ENCODE data around the gene NAP1L4.
A peak's percentile ranks its signal among the peaks of the same experiment; 100 is the strongest.

The NAP1L4 gene, protein sequence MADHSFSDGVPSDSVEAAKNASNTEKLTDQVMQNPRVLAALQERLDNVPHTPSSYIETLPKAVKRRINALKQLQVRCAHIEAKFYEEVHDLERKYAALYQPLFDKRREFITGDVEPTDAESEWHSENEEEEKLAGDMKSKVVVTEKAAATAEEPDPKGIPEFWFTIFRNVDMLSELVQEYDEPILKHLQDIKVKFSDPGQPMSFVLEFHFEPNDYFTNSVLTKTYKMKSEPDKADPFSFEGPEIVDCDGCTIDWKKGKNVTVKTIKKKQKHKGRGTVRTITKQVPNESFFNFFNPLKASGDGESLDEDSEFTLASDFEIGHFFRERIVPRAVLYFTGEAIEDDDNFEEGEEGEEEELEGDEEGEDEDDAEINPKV

DNA sequence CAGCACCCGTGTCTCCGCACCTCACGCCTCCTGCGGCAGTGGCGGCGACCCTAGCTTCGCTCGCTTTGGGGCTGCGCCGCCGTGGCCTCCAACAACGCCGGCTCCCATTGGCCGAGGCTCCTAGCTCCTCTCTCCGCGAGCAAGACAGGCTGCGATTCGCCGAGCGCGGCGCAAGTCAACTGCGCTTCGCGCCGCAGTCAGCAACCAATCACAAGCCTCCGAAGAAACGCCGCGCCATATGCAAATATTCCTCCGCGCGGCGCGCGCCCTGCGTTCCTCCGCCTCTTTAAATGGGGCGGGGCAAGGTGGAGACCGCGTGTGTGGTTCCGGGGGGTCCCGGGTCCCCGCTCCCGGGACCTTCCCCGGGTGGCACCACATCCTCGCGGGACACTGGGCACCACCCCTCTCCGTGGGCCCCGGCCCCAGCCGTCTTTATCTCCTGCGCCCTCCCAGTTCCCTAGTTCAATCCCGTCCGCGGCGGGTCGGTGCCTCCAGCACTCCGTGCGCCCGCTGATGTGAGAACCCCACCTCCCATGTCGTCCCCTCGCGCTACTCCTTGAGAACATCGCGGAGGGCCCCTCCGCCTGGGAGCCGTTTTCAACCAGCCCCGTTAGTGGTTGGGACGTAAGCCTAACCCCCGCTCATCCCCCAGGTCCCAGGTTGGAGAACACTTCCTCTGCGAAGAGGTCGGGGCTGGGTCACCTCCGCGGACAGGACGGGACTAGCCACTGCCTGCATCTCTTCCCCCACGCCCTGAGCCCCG, at the start of gene NAP1L4:
Gene NAP1L4 (minus strand): TSS at position 96 of the 763 bp plus-strand sequence. CDS start 13,109 bp downstream, outside the sequence.
- peak; percentile 98 for DNase-seq (ENCODE audit: low read depth)
- peak within 1 kb of the TSS; percentile 71 for H3K4me3 ChIP-seq (ENCODE audit: low read depth, low read length)
- TF ChIP-seq, protein P1, sequence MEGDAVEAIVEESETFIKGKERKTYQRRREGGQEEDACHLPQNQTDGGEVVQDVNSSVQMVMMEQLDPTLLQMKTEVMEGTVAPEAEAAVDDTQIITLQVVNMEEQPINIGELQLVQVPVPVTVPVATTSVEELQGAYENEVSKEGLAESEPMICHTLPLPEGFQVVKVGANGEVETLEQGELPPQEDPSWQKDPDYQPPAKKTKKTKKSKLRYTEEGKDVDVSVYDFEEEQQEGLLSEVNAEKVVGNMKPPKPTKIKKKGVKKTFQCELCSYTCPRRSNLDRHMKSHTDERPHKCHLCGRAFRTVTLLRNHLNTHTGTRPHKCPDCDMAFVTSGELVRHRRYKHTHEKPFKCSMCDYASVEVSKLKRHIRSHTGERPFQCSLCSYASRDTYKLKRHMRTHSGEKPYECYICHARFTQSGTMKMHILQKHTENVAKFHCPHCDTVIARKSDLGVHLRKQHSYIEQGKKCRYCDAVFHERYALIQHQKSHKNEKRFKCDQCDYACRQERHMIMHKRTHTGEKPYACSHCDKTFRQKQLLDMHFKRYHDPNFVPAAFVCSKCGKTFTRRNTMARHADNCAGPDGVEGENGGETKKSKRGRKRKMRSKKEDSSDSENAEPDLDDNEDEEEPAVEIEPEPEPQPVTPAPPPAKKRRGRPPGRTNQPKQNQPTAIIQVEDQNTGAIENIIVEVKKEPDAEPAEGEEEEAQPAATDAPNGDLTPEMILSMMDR (conservative IDR thresholded peaks at IDR 0.05; ENCODE audit: low read depth, low read length) = no peak

DNA sequence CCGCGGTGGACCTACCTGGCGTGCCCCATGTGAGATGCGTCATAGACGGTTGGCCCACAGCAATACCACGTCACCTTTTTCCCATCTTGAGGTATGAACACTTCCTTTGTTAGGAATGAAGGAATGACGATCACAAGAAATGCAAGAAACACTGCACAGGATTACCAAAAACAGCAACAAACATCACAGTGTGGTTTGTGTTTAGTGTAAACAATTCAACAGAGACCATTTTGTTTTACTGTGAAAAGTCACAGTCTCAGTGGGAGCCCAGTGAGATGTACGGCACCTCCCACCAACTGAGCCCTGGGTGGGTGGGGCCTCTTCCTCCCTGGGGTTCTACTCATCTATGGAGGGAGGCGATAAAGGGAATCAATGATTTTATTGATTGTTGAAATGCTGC, 48.8 kb upstream of the NAP1L4 start:
- no peak for DNase-seq (ENCODE audit: low read depth)
- TF ChIP-seq, protein P1 (conservative IDR thresholded peaks at IDR 0.05; ENCODE audit: low read depth, low read length) = no peak
- no peak overlapping the region for H3K4me3 ChIP-seq (ENCODE audit: low read depth, low read length)

DNA sequence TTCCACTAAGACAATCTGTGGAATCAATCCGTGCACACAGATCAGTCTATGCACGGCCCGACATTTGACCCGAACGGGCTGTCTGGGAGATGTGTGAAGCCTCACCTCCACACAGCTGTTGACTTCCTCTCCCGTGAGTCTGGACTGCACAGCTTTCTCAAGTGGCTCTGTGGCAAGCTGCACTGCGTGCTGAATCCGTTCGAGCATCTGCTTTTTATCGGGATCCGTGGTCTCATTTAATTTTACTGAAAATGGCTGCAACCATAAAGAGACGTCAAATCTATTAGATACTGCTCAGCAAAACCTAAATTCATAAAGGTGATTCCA, 45.8 kb upstream of the NAP1L4 start:
- no peak for DNase-seq (ENCODE audit: low read depth)
- TF ChIP-seq, protein P1 (conservative IDR thresholded peaks at IDR 0.05; ENCODE audit: low read depth, low read length) = no peak

DNA sequence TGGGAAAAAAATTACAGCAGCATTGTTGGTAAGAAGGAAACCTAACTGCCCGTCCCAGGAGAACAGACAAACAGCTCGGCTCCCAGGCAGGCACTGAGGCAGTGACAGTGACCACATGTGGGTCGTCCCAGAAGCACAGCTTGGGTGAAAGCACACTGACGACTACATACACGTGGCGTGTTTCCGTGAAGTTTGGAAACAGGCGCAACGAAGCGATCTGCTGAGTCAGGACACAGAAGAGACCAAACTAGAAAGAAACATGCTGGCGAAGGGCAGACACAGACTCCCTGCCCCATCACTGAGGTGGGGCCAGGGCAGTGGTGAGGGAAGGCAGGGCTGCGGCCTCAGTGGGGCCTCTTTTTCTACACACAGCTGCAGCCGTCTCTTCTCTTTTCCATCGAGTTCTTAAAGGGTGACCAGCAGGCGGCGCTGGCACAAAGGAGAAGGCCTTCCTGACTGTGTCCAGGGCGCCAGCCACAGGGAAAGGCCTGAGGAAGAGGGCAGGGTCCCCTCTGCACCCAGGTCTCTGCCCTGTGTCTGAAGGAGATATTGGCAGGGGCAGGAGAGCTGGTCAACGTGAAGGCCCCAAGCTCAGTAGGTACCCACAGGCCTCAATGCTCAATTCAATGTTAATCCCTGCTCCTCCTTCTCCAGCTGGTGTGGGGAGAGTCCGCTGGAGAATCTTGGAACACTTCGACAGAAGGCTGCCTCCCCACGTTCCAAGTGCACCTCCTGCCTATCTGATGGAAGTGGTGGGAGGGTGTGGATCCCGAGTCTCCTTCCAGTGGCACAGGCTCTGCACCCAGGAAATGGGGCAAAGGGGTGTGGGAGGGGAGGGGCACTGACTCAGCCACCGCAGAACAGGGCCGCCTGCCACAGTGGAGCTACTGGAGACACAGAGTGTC, 45.2 kb upstream of the NAP1L4 start:
- peak; percentile 81 for DNase-seq (ENCODE audit: low read depth)
- TF ChIP-seq, protein P1 (conservative IDR thresholded peaks at IDR 0.05; ENCODE audit: low read depth, low read length) = peak; percentile 87

More for the DNA sequence above, 45.8 kb upstream of the NAP1L4 start:
- H3K4me3 ChIP-seq (ENCODE audit: low read depth, low read length) = no peak overlapping the region

DNA sequence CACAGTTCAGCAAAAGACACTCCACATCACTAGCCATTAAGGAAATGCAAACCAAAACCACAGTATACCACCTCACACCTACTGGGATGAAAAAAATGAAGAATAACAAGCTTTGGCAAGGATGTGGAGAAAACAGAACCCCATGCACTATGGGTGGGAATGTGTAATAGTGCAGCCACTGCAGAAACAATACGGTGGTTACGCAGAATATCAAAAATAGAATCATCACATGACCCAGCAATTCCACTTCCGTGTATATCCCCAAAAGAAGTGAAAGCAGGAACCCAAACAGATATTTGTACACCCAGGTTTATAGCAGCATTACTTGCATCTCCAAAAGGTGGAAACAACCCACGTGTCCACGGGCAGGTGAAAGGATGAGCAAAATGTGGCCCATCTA, 44.3 kb upstream of the NAP1L4 start:
- no peak for DNase-seq (ENCODE audit: low read depth)
- TF ChIP-seq, protein P1 (conservative IDR thresholded peaks at IDR 0.05; ENCODE audit: low read depth, low read length) = no peak

More for the DNA sequence above, 45.2 kb upstream of the NAP1L4 start:
- no peak overlapping the region for H3K4me3 ChIP-seq (ENCODE audit: low read depth, low read length)

DNA sequence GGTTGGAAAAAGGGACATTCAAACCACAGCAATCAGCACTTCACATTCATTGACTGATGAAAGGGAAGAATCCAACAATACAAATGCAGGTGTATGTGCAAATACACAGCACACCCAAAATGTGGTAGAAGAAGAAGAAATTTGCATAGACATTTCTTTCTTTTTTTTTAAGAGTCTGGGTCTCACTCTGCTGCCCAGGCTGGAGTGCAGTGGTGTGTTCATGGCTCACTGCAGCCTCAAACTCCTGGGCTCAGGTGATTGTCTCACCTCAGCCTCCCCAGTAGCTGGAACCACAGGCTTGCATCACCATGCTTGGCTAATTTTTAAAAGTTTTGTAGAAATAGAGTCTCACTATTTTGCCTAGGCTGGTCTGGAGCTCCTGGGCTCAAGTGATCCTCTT, 43.2 kb upstream of the NAP1L4 start:
- DNase-seq (ENCODE audit: low read depth) = no peak
- no peak overlapping the region for H3K4me3 ChIP-seq (ENCODE audit: low read depth, low read length)
- TF ChIP-seq, protein P1 (conservative IDR thresholded peaks at IDR 0.05; ENCODE audit: low read depth, low read length) = no peak

More for the DNA sequence above, 44.3 kb upstream of the NAP1L4 start:
- no peak overlapping the region for H3K4me3 ChIP-seq (ENCODE audit: low read depth, low read length)
